Tibial nerve (tissue), 4 donors: Measurements from ENCODE around the gene MICALL2. TPM values are rescaled to one million over a fixed set of nuclear protein-coding genes. Genes with fewer than 3 reads are reported as not detected.

Experiments used
- DNase-seq, 2 donors: peaks; one replicate each; pipeline ENCODE4 v3.0.0-alpha.2; 2019; ENCODE audit warnings: low spot score in 2 of 2
- H3K27ac ChIP-seq, 4 donors: fragments of 200-600 bp; sonication (generic) in 3 of 4; one replicate each; pipeline ENCODE4 v1.5.1; 2017 to 2019; ENCODE audit warnings: mild to moderate bottlenecking in 1 of 4
- H3K27me3 ChIP-seq, 2 donors: fragments of 200-600 bp; sonication (generic) in 1 of 2; one replicate each; pipeline versions ENCODE4 v1.5.1 to v1.6.0; 2017 to 2019
- H3K36me3 ChIP-seq, 3 donors: fragments of 200-600 bp; sonication (generic); one replicate each; pipeline ENCODE4 v1.5.1; 2018 to 2019
- H3K4me1 ChIP-seq, 4 donors: fragments of 200-600 bp; sonication (generic) in 3 of 4; one replicate each; pipeline ENCODE4 v1.5.1; 2017 to 2019
- H3K4me3 ChIP-seq, 4 donors: fragments of 200-600 bp; sonication (generic) in 3 of 4; one replicate each; pipeline ENCODE4 v1.5.1; 2017 to 2019; ENCODE audit warnings: mild to moderate bottlenecking in 1 of 4, moderate library complexity in 1 of 4
- H3K9me3 ChIP-seq, 4 donors: fragments of 200-600 bp; sonication (generic) in 3 of 4; one replicate each; pipeline ENCODE4 v1.5.1; 2017 to 2019
- EP300 ChIP-seq, 2 donors: sonication (generic); formaldehyde crosslinking; IDR thresholded peaks; one replicate each; pipeline ENCODE4 v1.6.1; 2017; ENCODE audit warnings: antibody characterized with exemption in 2 of 2, mild to moderate bottlenecking in 1 of 2
- POLR2A ChIP-seq, 2 donors: fragments of 450-650 bp; IDR thresholded peaks; one replicate each; pipeline ENCODE4 v1.6.1; 2017; ENCODE audit warnings: antibody characterized with exemption in 2 of 2, mild to moderate bottlenecking in 2 of 2, moderate library complexity in 2 of 2
- WGBS, 2 donors: methylation state at CpG; one replicate each; pipeline ENCODE4 v1.1.5; 2018; 5-methylcytosine and 5-hydroxymethylcytosine counted together
- total RNA-seq, 4 donors: library from RNA; depleted of rRNA; stranded (reverse); fragments of >200 nt; gene quantifications; one replicate each; pipeline ENCODE4 v1.1.0, GENCODE V29; 2016
- TF ChIP-seq, protein P1 (sequence below), 5 experiments: fragments of 200-600 bp in 3 of 5; fragments of 450-650 bp in 2 of 5; sonication (generic) in 3 of 5; IDR thresholded peaks; one replicate each; pipeline ENCODE4 v1.5.1; 2016 to 2019; ENCODE audit warnings: antibody characterized with exemption in 5 of 5, mild to moderate bottlenecking in 3 of 5, moderate library complexity in 2 of 5

The MICALL2 gene
- total RNA-seq, 4 donors from 2014 or later: 67.6 to 153 (median 104) TPM

DNA sequence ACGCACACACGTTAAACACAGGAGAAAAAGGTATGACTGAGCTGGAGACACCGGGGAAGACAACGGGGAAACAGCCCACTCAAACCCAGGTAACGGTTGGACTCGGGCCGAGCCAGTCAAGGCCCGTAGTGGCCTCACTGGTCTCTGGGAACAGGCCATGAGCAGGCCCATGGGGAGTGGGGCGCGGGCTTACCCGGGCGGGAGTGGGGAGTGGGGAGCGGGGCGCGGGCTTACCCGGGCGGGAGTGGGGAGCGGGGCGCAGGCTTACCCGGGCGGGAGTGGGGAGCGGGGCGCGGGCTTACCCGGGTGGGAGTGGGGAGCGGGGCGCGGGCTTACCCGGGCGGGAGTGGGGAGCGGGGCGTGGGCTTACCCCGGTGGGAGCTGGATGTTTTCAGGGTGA lies 33.4 kb upstream of the MICALL2 start:
- peaks cover 0 to 100% (median 7%) of the 10 kb centered on the region in 3 donors for H3K36me3 ChIP-seq
- H3K27ac ChIP-seq: no peak overlapping the region

DNA sequence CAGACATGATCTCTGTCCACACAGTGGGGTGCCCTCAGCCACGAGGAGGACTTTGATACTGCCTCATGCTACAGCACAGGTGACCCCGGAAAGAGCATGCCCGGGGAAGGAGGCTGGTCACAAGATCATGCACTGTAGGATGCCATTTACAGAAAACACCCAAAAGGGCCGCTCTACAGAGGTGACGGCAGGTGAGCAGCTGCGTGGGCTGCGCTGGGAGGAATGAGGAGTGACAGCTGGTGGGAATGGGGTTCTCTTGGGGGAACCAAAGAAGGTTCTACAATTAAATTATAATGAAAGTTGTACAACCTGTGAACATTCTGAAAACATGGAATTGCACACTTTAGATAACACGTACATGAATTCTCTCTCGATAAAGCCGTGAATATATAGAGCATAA lies 33.0 kb upstream of the MICALL2 start:
- Histone ChIP-seq H3K9me3 (no peaks in the 10 kb centered on the region), H3K27ac (no peak overlapping the region), H3K27me3 (no peaks in the 10 kb centered on the region), H3K4me3 (no peak overlapping the region), H3K36me3 (peaks cover 0 to 100% (median 11%) of the 10 kb centered on the region in 3 donors), H3K4me1 (no peaks in the 10 kb centered on the region)
- no peak for TF ChIP-seq EP300 (IDR thresholded peaks at IDR 0.05)
- TF ChIP-seq, protein P1, sequence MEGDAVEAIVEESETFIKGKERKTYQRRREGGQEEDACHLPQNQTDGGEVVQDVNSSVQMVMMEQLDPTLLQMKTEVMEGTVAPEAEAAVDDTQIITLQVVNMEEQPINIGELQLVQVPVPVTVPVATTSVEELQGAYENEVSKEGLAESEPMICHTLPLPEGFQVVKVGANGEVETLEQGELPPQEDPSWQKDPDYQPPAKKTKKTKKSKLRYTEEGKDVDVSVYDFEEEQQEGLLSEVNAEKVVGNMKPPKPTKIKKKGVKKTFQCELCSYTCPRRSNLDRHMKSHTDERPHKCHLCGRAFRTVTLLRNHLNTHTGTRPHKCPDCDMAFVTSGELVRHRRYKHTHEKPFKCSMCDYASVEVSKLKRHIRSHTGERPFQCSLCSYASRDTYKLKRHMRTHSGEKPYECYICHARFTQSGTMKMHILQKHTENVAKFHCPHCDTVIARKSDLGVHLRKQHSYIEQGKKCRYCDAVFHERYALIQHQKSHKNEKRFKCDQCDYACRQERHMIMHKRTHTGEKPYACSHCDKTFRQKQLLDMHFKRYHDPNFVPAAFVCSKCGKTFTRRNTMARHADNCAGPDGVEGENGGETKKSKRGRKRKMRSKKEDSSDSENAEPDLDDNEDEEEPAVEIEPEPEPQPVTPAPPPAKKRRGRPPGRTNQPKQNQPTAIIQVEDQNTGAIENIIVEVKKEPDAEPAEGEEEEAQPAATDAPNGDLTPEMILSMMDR (IDR thresholded peaks at IDR 0.05): no peak
- TF ChIP-seq POLR2A (IDR thresholded peaks at IDR 0.05): no peak
- 88% methylated on average over 9 to 10 of the region's 10 CpGs for WGBS, 2 donors
- DNase-seq: no peak

More for the DNA sequence above, 33.4 kb upstream of the MICALL2 start:
- TF ChIP-seq EP300 (IDR thresholded peaks at IDR 0.05): no peak
- TF ChIP-seq POLR2A (IDR thresholded peaks at IDR 0.05): no peak
- TF ChIP-seq, protein P1 (IDR thresholded peaks at IDR 0.05): no peak
- 86 to 92% methylated on average over 26 to 33 of the region's 33 CpGs for WGBS, 2 donors
- Histone ChIP-seq H3K4me1 (no peaks in the 10 kb centered on the region), H3K4me3 (no peak overlapping the region), H3K9me3 (no peaks in the 10 kb centered on the region), H3K27me3 (no peaks in the 10 kb centered on the region)
- DNase-seq: no peak

DNA sequence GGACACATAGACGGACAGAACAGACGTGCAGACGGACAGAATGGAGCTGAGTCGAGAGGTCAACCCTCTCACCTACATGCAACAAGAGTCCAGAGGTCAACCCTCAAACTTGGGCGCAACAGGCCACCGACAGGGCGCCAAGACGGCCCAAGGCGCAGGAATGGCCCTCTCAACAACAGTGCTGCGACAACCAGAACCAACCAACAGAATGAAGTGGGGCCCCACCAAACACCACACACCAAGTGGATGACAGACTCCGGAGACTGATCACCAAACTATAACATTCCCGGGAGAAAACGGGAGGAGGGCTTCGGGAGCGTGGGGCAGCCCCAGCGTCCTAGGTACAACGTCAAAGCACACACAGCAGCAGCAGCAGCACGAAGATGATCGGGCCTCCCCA lies 31.6 kb upstream of the MICALL2 start:
- no peak overlapping the region for H3K4me3 ChIP-seq
- TF ChIP-seq, protein P1 (IDR thresholded peaks at IDR 0.05): no peak
- H3K36me3 ChIP-seq: peaks cover 5 to 100% (median 19%) of the 10 kb centered on the region in 3 donors

DNA sequence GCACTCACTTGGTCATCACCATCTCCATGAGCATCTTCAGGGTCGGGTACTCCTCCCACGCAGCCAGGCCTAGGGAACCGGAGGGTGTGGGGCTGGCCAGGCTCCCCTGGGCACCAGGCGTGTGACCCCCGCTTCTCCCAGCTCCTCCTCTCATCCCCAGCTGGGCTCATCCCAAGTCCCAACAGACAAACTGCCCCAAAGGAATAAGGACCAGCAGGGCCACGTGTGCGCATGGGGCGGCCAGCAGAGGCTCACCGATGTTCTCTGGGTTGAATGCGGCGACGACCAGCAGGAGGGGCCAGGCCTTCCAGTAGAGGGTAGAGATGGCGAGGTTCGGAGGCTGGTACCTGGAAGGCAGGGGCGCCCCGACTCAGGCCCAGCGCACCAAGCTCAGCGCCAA lies 30.1 kb upstream of the MICALL2 start:
- TF ChIP-seq EP300 (IDR thresholded peaks at IDR 0.05) (no peak), POLR2A (IDR thresholded peaks at IDR 0.05) (no peak)
- TF ChIP-seq, protein P1 (IDR thresholded peaks at IDR 0.05): no peak
- no peaks in the 10 kb centered on the region for H3K27me3 ChIP-seq
- H3K4me1 ChIP-seq: no peaks in the 10 kb centered on the region
- no peak overlapping the region for H3K4me3 ChIP-seq
- WGBS, 2 donors: 91 to 95% methylated on average over 16 to 18 of the region's 18 CpGs
- no peak overlapping the region for H3K27ac ChIP-seq
- no peak for DNase-seq
- H3K36me3 ChIP-seq: peaks cover 5 to 100% (median 25%) of the 10 kb centered on the region in 3 donors
- no peaks in the 10 kb centered on the region for H3K9me3 ChIP-seq

More for the DNA sequence above, 31.6 kb upstream of the MICALL2 start:
- H3K9me3 ChIP-seq: no peaks in the 10 kb centered on the region
- no peaks in the 10 kb centered on the region for H3K27me3 ChIP-seq
- H3K4me1 ChIP-seq: no peaks in the 10 kb centered on the region
- H3K27ac ChIP-seq: no peak overlapping the region
- DNase-seq: no peak
- 86 to 94% methylated on average over 19 of the region's 19 CpGs for WGBS, 2 donors

DNA sequence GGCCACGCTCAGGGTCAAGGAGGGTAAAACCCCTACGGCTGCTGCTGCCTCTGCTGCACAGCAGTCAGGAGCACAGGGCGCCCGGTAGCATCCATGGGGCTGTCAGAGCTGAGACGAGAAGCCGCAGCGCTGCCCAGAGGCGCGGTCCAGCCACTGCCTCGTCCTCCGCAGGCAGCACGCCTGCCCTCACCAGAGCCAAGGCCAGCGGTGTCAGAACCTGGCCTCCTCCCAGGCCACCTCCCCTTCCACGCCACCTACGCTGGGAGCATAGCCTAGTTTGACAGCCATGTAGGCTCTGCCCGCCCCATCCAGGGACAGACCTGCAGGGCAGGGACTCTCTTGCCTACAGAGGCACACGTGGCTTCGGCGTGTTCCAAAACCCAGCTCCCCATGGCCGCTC lies 28.7 kb upstream of the MICALL2 start:
- Histone ChIP-seq H3K36me3 (peaks cover 5 to 100% (median 36%) of the 10 kb centered on the region in 3 donors), H3K27ac (no peak overlapping the region), H3K4me1 (no peaks in the 10 kb centered on the region), H3K9me3 (no peaks in the 10 kb centered on the region), H3K4me3 (no peak overlapping the region), H3K27me3 (no peaks in the 10 kb centered on the region)
- TF ChIP-seq POLR2A (IDR thresholded peaks at IDR 0.05): no peak
- no peak for TF ChIP-seq EP300 (IDR thresholded peaks at IDR 0.05)
- TF ChIP-seq, protein P1 (IDR thresholded peaks at IDR 0.05): no peak
- no peak for DNase-seq
- 67 to 90% methylated on average over 2 to 3 of the region's 20 CpGs for WGBS, 2 donors
